T-helper 17 cell (primary cell): ENCODE data around the gene KRT78. TPM values are rescaled to one million over a fixed set of nuclear protein-coding genes. Genes with fewer than 3 reads are reported as not detected.
"Not testable (repeated sequence)": the region's sequence is repeated elsewhere in the genome, so short reads cannot be mapped to it uniquely, and the experiment has no call there.

Experiments
- ATAC-seq: fragments of 150-1000 bp; cut with Tn5 transposase; 2 replicates; pipeline ENCODE4 v1.10.0; 2021; ENCODE audit warnings: mild to moderate bottlenecking, moderate library complexity
- DNase-seq, 3 donors: peaks; one replicate each; pipeline versions ENCODE4 v3.0.0 to v3.0.0-alpha.2; 2020 to 2021
- H3K9me3 ChIP-seq: one replicate; pipeline ENCODE4 v1.7.0; 2013; ENCODE audit warnings: low read length, mild to moderate bottlenecking; ENCODE audit not compliant: control insufficient read depth, poor library complexity, severe bottlenecking
- H3K27ac Mint-ChIP-seq: one replicate; pipeline ENCODE4 v1.8.0; 2022; ENCODE audit warnings: mild to moderate bottlenecking, moderate library complexity, mixed read lengths
- H3K27me3 Mint-ChIP-seq: one replicate; pipeline ENCODE4 v1.8.0; 2022; ENCODE audit warnings: mixed read lengths
- H3K36me3 Mint-ChIP-seq: one replicate; pipeline ENCODE4 v1.8.0; 2022; ENCODE audit warnings: low read depth, mixed read lengths
- H3K4me1 Mint-ChIP-seq: one replicate; pipeline ENCODE4 v1.8.0; 2022; ENCODE audit warnings: mild to moderate bottlenecking, mixed read lengths
- H3K4me3 Mint-ChIP-seq: one replicate; pipeline ENCODE4 v1.8.0; 2022; ENCODE audit warnings: mild to moderate bottlenecking, moderate library complexity, mixed read lengths
- total RNA-seq, 4 donors: library from RNA in 2 of 4; stranded (reverse) in 2 of 4; gene quantifications; one replicate each; pipeline ENCODE4 v1.2.3 and lab custom pipeline; 2022 to 2026

The KRT78 gene, protein sequence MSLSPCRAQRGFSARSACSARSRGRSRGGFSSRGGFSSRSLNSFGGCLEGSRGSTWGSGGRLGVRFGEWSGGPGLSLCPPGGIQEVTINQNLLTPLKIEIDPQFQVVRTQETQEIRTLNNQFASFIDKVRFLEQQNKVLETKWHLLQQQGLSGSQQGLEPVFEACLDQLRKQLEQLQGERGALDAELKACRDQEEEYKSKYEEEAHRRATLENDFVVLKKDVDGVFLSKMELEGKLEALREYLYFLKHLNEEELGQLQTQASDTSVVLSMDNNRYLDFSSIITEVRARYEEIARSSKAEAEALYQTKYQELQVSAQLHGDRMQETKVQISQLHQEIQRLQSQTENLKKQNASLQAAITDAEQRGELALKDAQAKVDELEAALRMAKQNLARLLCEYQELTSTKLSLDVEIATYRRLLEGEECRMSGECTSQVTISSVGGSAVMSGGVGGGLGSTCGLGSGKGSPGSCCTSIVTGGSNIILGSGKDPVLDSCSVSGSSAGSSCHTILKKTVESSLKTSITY
- not detected for total RNA-seq
- total RNA-seq (lab: John Stamatoyannopoulos, UW), result 0 reads per million in 2 donors

DNA sequence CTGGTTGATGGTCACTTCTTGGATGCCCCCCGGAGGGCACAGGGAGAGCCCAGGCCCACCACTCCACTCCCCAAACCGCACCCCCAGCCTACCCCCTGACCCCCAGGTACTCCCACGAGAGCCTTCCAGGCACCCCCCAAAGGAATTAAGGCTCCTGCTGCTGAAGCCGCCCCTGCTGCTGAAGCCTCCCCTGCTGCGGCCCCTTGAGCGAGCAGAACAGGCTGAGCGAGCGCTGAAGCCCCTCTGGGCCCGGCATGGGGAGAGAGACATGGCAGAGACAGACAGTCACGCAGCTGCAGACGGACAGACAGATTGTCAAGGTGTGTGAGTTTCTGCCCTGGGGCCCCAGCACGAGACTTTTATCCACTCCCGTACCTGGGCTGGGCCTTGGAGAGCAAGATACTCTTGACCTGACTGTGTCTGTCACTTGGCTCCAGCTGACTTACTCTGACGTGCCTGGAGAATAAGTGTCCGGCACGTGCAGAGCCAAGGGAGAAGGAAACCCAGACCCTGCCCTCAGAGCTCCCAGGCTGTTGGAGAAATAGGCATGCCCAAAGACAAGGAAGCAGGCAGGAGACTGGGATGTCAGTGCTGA is at the start of gene KRT78:
Gene KRT78 (minus strand): TSS at position 334 of the 595 bp plus-strand sequence. CDS start 64 bp downstream, at position 270.
- DNase-seq, result no peak
- no peak within 1 kb of the TSS for H3K27ac Mint-ChIP-seq
- ATAC-seq, result no peak
- peaks cover 51% of the 10 kb centered on the region for H3K27me3 Mint-ChIP-seq
- H3K9me3 ChIP-seq, result no peaks in the 10 kb centered on the region
- peaks cover 3% of the 10 kb centered on the region for H3K4me1 Mint-ChIP-seq
- no peak within 1 kb of the TSS for H3K4me3 Mint-ChIP-seq
- peaks cover 3% of the 10 kb centered on the region for H3K36me3 Mint-ChIP-seq

DNA sequence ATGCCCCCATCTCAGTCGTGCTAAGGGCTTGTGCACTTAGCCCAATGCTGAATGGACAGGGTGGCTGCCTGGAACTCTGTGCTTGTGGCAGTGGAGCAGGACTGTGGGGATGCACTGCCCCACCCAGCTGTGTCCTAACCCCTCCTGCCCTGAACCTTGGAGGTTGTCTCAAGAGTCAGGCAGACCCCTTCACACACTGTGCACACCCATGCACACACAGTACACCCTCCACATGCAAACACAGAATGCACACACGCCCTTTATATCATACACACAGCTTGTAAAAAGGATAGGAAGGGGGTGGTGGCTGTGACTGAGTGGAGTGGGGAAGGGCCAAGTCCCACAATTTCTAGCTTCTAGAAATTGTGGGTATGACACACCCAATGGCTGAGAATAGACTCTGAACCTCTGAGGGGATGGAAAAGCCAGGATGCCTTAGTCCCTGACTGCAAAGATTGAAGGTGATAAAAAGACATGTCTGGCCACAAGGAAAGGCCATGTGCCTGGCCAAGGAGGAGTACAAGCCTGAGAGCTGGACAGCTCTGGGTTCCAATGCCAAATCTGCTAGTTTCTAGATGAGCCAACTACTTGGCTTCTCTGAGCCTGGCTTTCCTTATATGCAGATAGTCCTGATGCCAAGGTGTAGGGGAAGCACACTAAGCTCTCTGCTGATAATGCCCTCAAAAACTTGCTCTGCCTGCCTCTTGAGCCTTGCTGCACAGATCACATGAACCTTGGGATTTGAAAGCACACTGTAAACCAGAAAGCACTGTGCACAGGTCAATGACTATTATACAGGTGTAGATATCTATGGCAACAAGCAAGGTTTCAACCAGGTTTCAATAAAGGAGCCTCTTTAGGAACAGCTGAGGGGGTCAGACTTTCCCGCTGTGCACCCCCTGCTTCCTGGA is 47.7 kb upstream of the KRT78 start:
- H3K27ac Mint-ChIP-seq, result no peak overlapping the region
- ATAC-seq (no peak), DNase-seq (no peak)
- peaks cover 4% of the 10 kb centered on the region for H3K36me3 Mint-ChIP-seq
- peaks cover 33% of the 10 kb centered on the region for H3K27me3 Mint-ChIP-seq
- no peaks in the 10 kb centered on the region for H3K9me3 ChIP-seq
- no peaks in the 10 kb centered on the region for H3K4me1 Mint-ChIP-seq
- H3K4me3 Mint-ChIP-seq, result no peak overlapping the region

DNA sequence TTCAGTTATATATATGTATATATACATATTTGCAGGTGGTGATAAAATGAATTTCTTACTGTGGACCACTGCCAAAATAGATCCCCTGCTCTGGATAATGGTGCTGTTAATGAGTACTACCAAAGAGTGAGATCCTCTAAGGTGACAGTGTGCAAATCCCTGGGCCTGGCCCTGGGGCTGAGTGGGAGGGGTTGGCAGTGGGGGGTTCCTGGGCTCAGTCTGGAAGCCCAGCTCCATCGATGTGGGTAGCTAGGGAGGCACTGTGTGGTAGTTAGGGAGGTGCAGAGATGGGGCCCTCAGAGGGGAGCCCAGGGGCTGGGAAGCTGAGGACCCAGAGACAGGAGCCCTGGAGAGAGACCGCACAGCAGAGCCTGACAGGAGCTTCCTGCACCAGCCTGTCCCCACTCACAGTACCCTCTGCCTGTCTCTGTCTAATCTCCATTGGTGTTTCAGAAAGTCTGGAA is 47.0 kb upstream of the KRT78 start:
- H3K36me3 Mint-ChIP-seq, result peaks cover 3% of the 10 kb centered on the region
- H3K4me1 Mint-ChIP-seq, result no peaks in the 10 kb centered on the region

DNA sequence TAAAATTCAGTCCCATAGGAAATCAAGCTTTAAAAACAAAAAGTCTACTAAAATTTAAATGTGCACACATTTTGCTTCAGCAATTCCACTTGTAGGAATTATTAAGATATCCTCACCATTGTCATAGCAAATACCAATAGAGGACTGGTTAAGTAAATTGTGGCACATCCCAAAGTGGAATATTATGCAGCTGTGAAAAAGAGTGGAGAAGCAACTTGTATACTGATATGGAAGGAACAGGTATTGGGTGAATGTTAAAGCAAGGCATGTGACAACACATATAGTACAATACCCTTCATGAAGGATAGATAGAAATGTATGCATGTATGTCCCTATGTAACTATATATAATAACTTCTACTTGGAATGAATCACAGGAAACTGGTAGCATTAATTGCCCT is 44.2 kb upstream of the KRT78 start:
- Mint-ChIP-seq H3K36me3 (peaks cover 4% of the 10 kb centered on the region), H3K4me1 (no peaks in the 10 kb centered on the region), H3K4me3 (no peak overlapping the region), H3K27ac (no peak overlapping the region), H3K27me3 (peaks cover 30% of the 10 kb centered on the region)
- no peaks in the 10 kb centered on the region for H3K9me3 ChIP-seq
- ATAC-seq (no peak), DNase-seq (no peak)

More for the DNA sequence above, 47.0 kb upstream of the KRT78 start:
- Mint-ChIP-seq H3K27ac (no peak overlapping the region), H3K27me3 (peaks cover 30% of the 10 kb centered on the region), H3K4me3 (no peak overlapping the region)
- no peaks in the 10 kb centered on the region for H3K9me3 ChIP-seq
- ATAC-seq (no peak), DNase-seq (no peak)

DNA sequence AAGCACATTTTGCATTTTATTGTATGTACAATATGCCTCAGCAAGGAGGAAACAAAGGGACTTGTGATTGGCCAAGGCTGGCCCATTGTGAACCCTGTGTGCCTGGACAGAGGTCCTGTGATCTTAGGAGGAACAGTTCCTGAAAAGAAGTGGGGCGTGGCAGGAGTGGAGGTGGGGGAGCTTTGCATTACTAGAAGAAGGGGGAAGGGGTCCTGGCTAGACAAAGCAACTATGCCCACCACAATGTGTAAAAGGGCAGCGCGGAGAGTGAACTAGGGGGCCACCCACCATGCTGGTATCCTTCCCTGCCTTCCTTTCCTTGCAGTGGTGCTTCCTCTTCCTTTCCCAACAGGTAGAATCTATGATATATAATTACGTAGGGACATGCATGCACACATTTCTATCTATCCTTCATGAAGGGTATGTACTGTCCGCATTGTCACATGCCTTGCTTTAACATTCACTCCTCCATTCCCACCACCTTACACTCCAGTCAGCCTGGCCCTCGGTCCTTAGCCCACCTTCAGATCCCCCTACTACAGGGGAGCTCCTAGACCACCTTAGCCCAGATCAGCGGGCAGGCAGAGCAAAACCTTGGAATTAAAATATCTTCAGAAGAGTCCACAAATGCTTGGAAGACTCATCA is 43.5 kb upstream of the KRT78 start:
- no peaks in the 10 kb centered on the region for H3K9me3 ChIP-seq
- no peak overlapping the region for H3K4me3 Mint-ChIP-seq
- peaks cover 27% of the 10 kb centered on the region for H3K27me3 Mint-ChIP-seq
- H3K4me1 Mint-ChIP-seq, result no peaks in the 10 kb centered on the region
- DNase-seq, result no peak
- ATAC-seq, result no peak
- H3K36me3 Mint-ChIP-seq, result peaks cover 4% of the 10 kb centered on the region
- no peak overlapping the region for H3K27ac Mint-ChIP-seq

DNA sequence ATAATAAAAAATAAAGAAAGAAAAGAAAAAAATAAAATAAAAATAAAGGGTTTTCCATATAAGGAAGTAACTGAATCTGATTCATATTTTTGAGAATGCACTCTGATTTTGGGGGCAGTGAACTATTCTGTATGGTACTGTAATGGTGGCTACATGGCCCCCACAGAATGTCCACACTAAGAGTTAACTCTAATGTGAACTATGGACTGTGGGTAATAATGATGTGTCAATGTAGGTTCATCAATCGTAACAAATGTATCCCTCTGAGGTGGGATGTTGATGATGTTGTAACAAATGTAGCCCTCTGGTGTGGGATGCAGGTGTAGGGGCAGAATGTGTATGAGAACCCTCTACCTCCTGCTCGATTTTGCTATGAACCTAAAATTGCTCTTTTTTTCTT is 42.2 kb upstream of the KRT78 start:
- H3K27ac Mint-ChIP-seq, result no peak overlapping the region
- H3K4me3 Mint-ChIP-seq, result no peak overlapping the region
- H3K36me3 Mint-ChIP-seq, result peaks cover 4% of the 10 kb centered on the region
- H3K9me3 ChIP-seq, result no peaks in the 10 kb centered on the region
- DNase-seq (no peak), ATAC-seq (no peak)
- no peaks in the 10 kb centered on the region for H3K4me1 Mint-ChIP-seq
- peaks cover 21% of the 10 kb centered on the region for H3K27me3 Mint-ChIP-seq

DNA sequence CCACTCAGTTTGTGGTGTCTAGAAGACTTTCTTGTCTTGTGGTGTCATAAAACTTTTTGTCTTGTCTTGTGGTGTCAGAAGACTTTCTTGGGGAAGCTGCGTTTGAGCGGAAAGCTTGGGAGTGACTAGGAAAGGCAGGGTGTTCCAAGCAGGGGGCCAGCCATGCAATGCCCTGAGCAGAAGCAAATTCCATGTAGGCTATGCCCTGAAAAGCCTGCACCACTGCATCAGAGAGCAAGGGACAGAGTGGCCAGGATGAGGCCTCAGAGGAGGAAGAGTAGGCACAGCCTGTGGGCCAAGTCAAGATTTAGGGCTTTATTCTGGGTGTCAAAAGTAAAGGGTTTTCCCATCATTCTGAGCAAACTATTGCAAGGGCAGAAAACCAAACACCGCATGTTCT is 41.6 kb upstream of the KRT78 start:
- H3K36me3 Mint-ChIP-seq, result peaks cover 4% of the 10 kb centered on the region
- no peak for ATAC-seq

DNA sequence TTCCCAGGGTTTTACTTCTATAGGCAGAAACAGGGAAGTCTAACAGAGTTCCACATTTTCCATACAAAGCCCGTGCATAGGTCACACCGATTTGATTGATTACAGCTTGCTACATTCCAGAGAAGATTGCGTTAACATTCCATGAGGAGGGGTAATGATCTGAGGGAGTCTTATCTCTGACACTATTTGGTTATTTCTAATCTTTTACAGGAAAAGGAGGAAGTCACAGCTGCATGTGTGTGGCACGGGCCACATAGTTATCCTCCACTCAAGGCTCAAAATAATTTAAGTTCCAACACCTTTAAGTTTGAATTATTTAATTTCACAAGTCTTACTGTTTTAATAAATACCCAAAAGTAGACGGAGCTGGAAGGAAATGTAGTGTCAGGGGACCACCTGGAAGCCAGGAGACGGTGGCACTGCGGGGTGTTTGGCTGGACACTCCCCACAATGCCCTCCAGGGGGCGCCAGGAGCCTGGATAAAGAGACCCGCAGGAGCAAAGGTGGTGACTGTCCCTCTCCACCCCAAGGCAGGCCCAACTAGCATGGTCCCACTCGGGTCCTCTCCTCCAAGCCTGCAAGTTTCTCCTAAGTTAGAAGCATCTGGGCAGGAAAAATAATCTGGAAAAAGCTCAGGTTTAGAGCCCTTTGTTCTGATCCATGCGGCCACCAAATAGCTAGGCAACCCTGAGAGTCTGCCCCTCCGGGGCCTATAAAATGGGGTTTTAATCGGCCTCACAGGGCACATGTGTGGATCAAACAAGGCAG is 35.9 kb upstream of the KRT78 start:
- Mint-ChIP-seq H3K4me3 (no peak overlapping the region), H3K36me3 (no peaks in the 10 kb centered on the region), H3K27ac (peak overlapping the region; percentile 24), H3K4me1 (peaks cover 9% of the 10 kb centered on the region), H3K27me3 (peaks cover 23% of the 10 kb centered on the region)
- DNase-seq (peak; percentile 58 to 76 (median 62)), ATAC-seq (peak; percentile 84)
- no peaks in the 10 kb centered on the region for H3K9me3 ChIP-seq

More for the DNA sequence above, 41.6 kb upstream of the KRT78 start:
- H3K4me3 Mint-ChIP-seq, result no peak overlapping the region
- DNase-seq, result no peak
- H3K27ac Mint-ChIP-seq, result no peak overlapping the region
- peaks cover 19% of the 10 kb centered on the region for H3K27me3 Mint-ChIP-seq
- H3K4me1 Mint-ChIP-seq, result no peaks in the 10 kb centered on the region
- H3K9me3 ChIP-seq, result no peaks in the 10 kb centered on the region

DNA sequence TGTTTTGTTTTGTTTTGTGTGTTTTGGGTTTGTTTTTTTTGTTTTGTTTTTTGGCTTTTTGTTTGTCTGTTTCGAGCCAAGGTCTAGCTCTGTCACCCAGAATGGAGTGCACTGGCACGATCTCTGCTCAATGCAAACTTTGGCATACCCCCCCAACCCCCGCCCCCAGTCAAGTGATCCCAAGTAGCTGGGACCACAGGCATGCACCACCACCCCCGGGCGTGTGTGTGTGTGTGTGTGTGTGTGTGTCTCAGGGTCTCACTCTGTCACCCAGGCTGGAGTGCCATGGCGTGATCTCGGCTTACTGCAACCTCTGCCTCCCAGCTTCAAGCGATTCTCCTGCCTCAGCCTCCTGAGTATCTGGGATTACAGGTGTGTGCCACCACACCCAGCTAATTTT is 31.7 kb upstream of the KRT78 start:
- H3K9me3 ChIP-seq, ATAC-seq, DNase-seq, H3K36me3 Mint-ChIP-seq: not testable (repeated sequence)
- Mint-ChIP-seq H3K27ac (peak overlapping the region; percentile 60), H3K4me3 (peak overlapping the region; percentile 80), H3K27me3 (peaks cover 27% of the 10 kb centered on the region), H3K4me1 (peaks cover 15% of the 10 kb centered on the region)

DNA sequence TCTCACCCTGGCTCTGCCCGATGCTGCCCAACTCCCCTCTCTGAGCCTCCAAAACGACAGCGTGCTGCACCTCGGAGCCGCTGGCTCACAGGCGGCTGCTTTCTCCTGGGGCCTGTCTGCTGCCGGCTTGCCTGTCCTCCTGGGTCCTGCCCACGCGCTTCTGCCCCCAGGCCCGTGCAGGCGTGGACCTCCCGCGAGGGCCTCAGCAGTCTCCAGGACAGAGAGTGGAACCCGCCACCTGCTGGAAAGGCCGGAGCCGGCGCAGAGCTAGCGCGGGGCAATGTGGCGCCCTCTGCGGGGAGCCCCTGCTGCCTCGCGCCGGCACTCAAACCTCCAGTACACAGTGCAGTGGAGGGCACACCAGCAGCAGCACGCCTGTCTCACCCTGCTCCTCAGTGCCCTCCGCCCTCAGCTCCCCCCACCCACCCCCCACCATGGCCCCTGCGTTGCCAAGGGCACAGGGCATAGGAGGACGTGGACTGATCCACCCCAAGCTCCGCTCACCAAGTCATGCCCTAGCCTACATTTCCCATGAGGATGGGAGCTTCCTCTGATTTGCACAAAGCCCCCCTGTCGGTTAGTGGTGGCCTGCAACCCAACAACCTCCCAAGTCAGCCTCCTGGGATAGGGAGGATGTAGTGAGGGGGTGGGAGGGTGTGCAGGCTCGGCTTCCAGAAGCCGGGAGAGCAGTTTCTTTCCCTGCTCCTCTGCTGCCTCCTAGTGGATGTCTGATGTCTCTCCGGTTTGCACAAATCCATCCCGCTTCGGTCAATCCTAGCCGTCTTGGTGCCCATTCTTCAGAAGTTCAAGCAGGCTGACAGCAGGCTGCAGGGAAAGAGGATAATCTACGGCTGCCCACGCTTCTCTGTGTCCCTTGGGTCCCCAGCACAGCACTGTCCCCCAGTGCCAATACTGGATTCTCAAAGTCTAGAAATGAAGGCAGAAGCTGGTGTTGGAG is 30.9 kb upstream of the KRT78 start:
- peaks cover 17% of the 10 kb centered on the region for H3K4me1 Mint-ChIP-seq
- peak overlapping the region; percentile 80 for H3K4me3 Mint-ChIP-seq
- DNase-seq (peak; percentile 41 to 63 (median 55)), ATAC-seq (peak; percentile 97)
- no peak overlapping the region for H3K27ac Mint-ChIP-seq
- no peaks in the 10 kb centered on the region for H3K36me3 Mint-ChIP-seq
- peaks cover 27% of the 10 kb centered on the region for H3K27me3 Mint-ChIP-seq
- H3K9me3 ChIP-seq, result no peaks in the 10 kb centered on the region
